HEK293 (cell line): ENCODE measurements around the gene SUFU.

ENCODE experiments used
- CTCF ChIP-seq: fragments of 450-650 bp; formaldehyde crosslinking; IDR thresholded peaks from 2 replicates; pipeline ENCODE4 v1.5.1; 2016; ENCODE audit warnings: missing biosample characterization, missing genetic modification characterization
- IKZF3 ChIP-seq: fragments of 450-650 bp; IDR thresholded peaks from 2 replicates; pipeline ENCODE4 v1.5.0; 2018; ENCODE audit warnings: missing biosample characterization, mild to moderate bottlenecking, missing genetic modification characterization, moderate library complexity
- SCRT2 ChIP-seq: fragments of 450-650 bp; formaldehyde crosslinking; IDR thresholded peaks from 2 replicates; pipeline ENCODE4 v1.5.1; 2016; ENCODE audit warnings: missing biosample characterization, missing genetic modification characterization
- ZFP37 ChIP-seq: fragments of 450-650 bp; formaldehyde crosslinking; IDR thresholded peaks from 2 replicates; pipeline ENCODE4 v1.5.1; 2016; ENCODE audit warnings: missing biosample characterization, missing genetic modification characterization
- ZNF16 ChIP-seq: fragments of 450-650 bp; formaldehyde crosslinking; IDR thresholded peaks from 2 replicates; pipeline ENCODE4 v1.5.1; 2016; ENCODE audit warnings: low read depth, missing biosample characterization, missing genetic modification characterization
- ZNF302 ChIP-seq: fragments of 450-650 bp; formaldehyde crosslinking; IDR thresholded peaks from 2 replicates; pipeline ENCODE4 v1.5.1; 2016; ENCODE audit warnings: missing biosample characterization, missing genetic modification characterization, low read depth
- ZNF335 ChIP-seq: fragments of 450-650 bp; formaldehyde crosslinking; conservative IDR thresholded peaks from 2 replicates; pipeline ENCODE4 v1.5.1; 2016; ENCODE audit warnings: missing biosample characterization, missing genetic modification characterization
- ZNF37A ChIP-seq: fragments of 450-650 bp; IDR thresholded peaks from 2 replicates; pipeline ENCODE4 v1.5.1; 2018; ENCODE audit warnings: missing biosample characterization, missing genetic modification characterization
- ZNF549 ChIP-seq: fragments of 450-650 bp; IDR thresholded peaks from 2 replicates; pipeline ENCODE4 v1.5.1; 2018; ENCODE audit warnings: missing biosample characterization, missing genetic modification characterization, mild to moderate bottlenecking, inconsistent platforms, moderate library complexity
- ZNF704 ChIP-seq: fragments of 450-650 bp; formaldehyde crosslinking; IDR thresholded peaks from 2 replicates; pipeline ENCODE4 v1.5.1; 2016; ENCODE audit warnings: missing biosample characterization, missing genetic modification characterization

GRCh38 chr10:102559764-102560163, 56.0 kb downstream of the SUFU start:
- TF ChIP-seq ZNF37A (tag by site-specific recombination) (no peak), CTCF (no peak), ZFP37 (tag by site-specific recombination) (no peak), ZNF549 (tag by site-specific recombination) (no peak), SCRT2 (tag by site-specific recombination) (no peak), ZNF704 (no peak), ZNF335 (tag by site-specific recombination) (no peak), IKZF3 (no peak), ZNF302 (tag by site-specific recombination) (no peak), ZNF16 (no peak)
